HG03139 (cell line): ENCODE results near the gene HBA2.
"Not testable (repeated sequence)": the region's sequence is repeated elsewhere in the genome, so short reads cannot be mapped to it uniquely, and the experiment has no call there.

Experiments
- ATAC-seq: cut with Tn5 transposase; IDR thresholded peaks from one replicate; pipeline ENCODE4 v1.9.1; 2021; ENCODE audit not compliant: unreplicated experiment

Gene HBA2

GRCh38 chr16:191831-192230 lies 19.2 kb downstream of the HBA2 start:
- ATAC-seq, result no peak

GRCh38 chr16:192686-193085 lies 20.0 kb downstream of the HBA2 start:
- no peak for ATAC-seq

GRCh38 chr16:193441-193840 lies 20.8 kb downstream of the HBA2 start:
- no peak for ATAC-seq

- ATAC-seq, result no peak
Measured at GRCh38 chr16:194516-194915, 21.8 kb downstream of the HBA2 start.

GRCh38 chr16:200388-200787 lies 27.7 kb downstream of the HBA2 start:
- ATAC-seq, result no peak

GRCh38 chr16:203246-203645 lies 30.6 kb downstream of the HBA2 start:
- ATAC-seq, result no peak

GRCh38 chr16:204046-204445 lies 31.4 kb downstream of the HBA2 start:
- ATAC-seq, result not testable (repeated sequence)

GRCh38 chr16:209359-209758 lies 36.7 kb downstream of the HBA2 start:
- not testable (repeated sequence) for ATAC-seq

GRCh38 chr16:211631-212180 lies 39.0 kb downstream of the HBA2 start:
- ATAC-seq, result not testable (repeated sequence)

- no peak for ATAC-seq
Measured at GRCh38 chr16:212999-213398, 40.3 kb downstream of the HBA2 start.

- no peak for ATAC-seq
Measured at GRCh38 chr16:220021-220420, 47.3 kb downstream of the HBA2 start.
